ENCODE measurements around the gene NPAS2.

DNA sequence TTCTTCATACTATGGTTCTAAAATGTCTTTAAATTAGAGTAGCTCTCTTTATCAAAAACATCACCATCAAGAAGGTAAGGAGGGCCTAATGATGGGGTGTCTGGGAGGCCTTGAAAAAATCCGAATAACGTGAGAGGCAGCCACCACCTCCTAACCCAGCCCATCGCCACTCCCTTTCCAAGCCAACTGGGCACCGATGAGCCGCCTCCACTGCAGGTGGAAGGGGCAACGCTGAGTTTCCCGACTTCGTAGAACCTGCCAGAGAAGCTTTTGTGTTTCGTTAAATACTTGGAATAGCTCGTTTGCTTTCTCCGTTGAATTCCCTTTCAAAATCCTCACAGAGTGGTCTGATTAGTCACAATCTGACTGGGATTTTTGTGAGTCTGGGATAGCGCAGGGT is 160.1 kb downstream of the NPAS2 start:
- TF ChIP-seq, protein P1, sequence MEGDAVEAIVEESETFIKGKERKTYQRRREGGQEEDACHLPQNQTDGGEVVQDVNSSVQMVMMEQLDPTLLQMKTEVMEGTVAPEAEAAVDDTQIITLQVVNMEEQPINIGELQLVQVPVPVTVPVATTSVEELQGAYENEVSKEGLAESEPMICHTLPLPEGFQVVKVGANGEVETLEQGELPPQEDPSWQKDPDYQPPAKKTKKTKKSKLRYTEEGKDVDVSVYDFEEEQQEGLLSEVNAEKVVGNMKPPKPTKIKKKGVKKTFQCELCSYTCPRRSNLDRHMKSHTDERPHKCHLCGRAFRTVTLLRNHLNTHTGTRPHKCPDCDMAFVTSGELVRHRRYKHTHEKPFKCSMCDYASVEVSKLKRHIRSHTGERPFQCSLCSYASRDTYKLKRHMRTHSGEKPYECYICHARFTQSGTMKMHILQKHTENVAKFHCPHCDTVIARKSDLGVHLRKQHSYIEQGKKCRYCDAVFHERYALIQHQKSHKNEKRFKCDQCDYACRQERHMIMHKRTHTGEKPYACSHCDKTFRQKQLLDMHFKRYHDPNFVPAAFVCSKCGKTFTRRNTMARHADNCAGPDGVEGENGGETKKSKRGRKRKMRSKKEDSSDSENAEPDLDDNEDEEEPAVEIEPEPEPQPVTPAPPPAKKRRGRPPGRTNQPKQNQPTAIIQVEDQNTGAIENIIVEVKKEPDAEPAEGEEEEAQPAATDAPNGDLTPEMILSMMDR (IDR thresholded peaks at IDR 0.05; ENCODE audit: control extremely low read depth in 1 of 3, insufficient read depth in 1 of 3, low read depth in 1 of 3, low read length in 3 of 3): no peak
- TF ChIP-seq TAF1 (IDR thresholded peaks at IDR 0.05; ENCODE audit: low read depth, low read length): no peak
- no peak for TF ChIP-seq RFX5 (IDR thresholded peaks at IDR 0.05; ENCODE audit: borderline replicate concordance, low read depth, low read length)
- TF ChIP-seq ZNF274 (IDR thresholded peaks at IDR 0.05; ENCODE audit: borderline replicate concordance, extremely low read depth, low read length): no peak
- TF ChIP-seq SAP30 (IDR thresholded peaks at IDR 0.05; ENCODE audit: insufficient read depth, insufficient replicate concordance, low read length): no peak

Data from H1 (cell line).